Kidney capillary endothelial cell (primary cell): ENCODE measurements around the gene NHS.
"Not testable (repeated sequence)": the region's sequence is repeated elsewhere in the genome, so short reads cannot be mapped to it uniquely, and the experiment has no call there.

Source experiments
- DNase-seq: peaks from one replicate; pipeline ENCODE4 v3.0.0-alpha.2; 2018; ENCODE audit warnings: low spot score

Gene NHS

DNA sequence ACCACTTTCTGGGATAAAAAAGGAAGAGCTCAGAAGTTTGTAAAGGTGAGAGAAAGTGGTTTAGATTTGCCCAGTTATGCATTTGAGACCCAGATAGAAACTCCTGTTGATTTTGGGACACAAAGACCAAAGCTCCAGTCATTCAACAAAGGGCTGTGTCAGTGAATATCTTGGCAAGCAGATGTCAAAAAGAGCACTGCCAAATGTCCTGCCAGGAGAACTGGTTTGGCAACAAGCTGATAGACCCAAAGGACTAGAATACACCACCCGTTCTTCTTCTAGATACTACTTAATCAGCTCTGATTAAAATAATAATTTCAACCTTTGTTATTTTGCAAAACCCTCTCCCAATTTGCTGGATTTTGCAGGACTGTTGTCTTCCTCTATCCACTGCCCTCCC, 121.4 kb downstream of the NHS start:
- DNase-seq, result no peak

- DNase-seq, result no peak
Observed at GRCh38 chrX:17497193-17497592, 122.2 kb downstream of the NHS start.

DNA sequence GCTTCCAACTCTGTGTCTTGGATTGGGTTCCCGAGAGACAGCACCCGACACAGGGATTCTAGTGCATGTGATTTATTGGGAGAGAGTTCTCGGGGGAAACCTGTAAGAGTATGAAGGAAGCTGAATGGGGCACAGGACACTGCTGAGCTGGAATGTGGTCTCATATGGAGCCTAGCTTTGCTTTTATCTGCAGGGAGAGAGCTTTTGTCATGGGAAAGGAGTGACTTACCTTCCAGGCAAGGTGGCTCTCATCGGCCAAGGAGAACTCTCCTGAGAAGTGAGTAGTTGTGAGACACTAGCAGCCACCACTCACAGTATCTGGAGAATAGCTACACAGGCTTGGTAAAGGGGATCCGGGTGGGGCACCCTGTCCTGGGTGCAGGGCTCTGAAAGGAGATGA, 124.5 kb downstream of the NHS start:
- no peak for DNase-seq

DNA sequence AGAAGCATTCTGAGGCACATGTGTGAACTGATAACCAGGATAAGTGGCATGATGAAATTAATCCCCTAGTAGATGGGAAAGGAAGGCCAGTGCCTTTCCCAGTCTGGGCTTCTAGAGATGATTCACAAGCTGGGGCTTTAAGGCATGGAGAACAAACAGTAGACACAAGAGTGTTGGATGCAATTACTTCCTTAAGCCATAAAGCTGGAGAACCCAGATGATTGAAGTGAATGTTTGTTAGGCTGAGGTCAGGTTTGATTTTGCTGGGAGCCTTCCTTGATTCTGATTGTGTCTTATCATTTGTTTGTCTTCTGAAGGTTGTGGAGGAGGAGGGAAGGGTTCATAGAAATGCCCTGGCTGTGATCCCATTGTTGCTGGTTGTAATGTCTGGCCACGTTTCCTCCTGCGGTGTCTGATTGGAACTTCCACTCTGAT, 125.2 kb downstream of the NHS start:
- no peak for DNase-seq

DNA sequence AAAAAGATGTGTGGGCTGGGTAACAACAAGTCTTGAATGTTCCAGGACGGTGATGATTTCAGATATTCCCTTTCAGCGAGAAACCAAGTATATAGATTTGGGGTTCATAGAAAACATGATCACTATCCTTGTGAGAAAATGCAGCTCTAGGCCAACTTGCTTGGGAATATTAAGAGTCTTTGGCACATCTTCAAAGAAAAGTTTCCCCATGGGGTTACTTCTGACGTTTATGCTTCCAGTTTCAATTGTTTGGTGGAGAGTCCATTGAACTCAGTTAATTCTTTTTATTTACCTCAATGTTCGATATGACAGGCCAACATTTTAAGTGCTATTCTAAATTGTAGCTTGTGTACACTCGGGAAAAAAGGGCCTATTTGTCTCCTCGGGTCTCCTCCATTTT, 126.7 kb downstream of the NHS start:
- DNase-seq, result no peak

- not testable (repeated sequence) for DNase-seq
Observed at GRCh38 chrX:17506352-17506751, 131.4 kb downstream of the NHS start.

DNA sequence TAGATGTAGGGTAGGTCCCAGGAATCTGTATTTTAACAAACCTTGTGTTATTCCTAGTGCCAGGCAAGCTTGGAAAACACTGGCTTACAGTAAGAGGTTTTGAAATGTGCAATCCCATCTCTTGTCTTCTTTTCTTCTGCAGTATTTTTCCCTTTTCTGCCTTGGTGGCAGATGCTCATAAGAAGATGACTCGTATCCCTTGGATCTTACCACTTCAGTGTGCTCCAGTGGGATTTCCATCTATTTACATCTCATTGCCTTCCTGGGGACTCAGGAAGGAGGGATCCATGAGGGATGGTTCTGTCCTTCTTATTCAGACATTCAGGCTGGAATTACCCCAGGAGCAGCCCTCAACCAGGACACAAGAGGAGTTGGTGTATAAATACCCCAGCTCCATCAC, 136.6 kb downstream of the NHS start:
- no peak for DNase-seq

DNA sequence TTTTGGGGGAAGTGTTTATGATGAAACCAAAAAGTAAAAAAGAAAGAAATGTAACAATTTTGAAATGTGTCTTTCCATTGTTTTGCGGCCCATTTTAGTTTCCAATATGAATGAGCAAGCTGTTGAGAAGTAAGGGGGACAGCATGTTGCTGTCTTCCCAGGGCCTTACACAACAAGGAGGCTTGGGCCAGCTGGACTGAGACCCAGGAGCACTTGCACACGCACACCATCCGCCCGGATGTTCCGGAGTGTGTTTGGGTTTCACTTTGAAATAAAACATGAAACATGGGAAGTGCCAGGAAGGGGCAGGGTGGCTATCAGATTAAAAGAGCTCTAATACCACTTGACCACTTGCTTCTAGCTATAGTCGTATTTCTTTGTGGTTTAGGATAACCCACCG, 144.4 kb downstream of the NHS start:
- DNase-seq, result no peak

DNA sequence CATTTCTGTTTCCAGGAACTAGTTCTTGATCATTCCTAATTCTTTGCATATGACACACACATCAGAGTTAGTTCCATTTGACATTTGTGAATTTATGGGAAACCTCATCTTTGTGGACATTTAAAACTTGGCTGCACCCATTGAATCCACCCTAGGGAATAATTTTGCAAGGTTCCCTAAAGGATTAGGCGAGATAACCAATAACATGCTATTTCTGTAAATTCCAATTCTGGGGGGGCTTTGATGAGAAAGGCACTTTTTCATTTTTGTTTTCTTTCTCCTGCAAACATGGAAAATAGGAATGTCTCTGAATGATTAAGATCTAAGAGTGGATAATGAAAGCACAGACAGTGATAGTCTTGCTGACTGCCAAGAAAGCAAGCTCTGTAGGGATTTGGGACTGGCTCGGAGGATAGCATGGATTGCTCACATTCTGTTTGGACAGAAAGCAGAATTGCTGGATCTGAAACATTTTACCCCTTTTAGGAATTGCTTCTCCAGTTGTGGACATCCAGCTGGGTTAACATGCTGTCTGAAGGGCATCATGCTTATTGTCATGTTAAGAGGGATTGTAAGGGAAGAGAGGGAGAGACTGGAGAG, 145.1 kb downstream of the NHS start:
- DNase-seq, result no peak

DNA sequence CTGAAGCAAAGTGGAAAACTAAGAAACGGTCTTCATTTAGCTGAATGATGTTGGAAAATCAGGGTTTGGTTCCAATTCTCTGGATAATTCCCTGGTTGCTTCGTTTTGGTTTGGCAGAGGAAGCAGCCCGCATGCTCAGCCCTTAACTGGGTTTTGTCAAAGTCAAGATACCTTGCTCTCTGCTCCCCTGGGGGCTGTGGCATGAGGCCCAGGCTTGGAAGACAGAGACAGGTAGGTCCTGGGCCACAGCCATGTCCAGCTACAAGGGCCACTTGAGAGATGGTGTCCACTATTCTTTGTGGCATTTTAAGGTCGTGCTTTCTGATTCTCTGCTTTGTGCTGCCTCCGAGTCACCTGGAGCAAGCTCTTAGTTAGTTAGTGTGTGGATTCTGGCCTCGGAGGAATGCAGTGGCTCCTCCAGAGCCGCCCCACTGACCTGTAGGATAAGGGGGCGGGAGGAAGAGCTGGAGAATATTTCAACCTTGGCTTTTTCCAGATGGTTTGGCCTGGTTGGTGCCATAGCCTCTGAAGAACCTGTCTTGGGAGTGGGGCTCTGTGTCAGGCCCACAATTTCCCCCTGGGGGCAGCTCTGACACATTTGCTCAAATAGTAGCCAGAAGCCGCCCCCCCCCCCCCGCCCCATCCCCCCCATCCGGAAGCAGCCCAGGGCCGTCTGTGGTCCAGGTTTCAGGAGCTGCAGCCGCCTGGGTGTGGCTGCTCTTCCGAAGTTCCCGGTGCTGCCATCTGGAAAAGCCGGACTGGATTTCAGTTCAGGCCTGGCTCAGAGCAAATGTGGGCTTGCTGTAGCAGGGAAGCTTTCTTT, 147.1 kb downstream of the NHS start:
- DNase-seq, result no peak

DNA sequence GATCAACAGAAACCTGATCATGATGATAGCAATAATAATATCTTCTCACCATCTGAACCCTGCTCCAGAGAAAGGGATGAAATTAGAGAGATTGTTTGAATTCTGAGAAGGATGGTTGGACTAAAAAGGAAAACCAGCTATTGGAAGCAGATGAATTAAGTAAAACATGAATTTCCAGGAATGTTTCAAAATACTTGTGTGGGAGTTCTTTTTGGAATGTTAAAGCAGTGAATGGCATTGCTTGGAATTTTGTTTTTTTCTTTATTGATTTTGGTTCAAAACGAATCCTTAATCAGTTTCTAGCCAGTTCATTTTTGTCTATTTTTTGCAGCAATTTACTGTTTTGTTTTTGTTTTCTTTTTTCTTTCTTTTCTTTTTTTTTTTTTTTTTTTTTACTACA, 150.3 kb downstream of the NHS start:
- no peak for DNase-seq

DNA sequence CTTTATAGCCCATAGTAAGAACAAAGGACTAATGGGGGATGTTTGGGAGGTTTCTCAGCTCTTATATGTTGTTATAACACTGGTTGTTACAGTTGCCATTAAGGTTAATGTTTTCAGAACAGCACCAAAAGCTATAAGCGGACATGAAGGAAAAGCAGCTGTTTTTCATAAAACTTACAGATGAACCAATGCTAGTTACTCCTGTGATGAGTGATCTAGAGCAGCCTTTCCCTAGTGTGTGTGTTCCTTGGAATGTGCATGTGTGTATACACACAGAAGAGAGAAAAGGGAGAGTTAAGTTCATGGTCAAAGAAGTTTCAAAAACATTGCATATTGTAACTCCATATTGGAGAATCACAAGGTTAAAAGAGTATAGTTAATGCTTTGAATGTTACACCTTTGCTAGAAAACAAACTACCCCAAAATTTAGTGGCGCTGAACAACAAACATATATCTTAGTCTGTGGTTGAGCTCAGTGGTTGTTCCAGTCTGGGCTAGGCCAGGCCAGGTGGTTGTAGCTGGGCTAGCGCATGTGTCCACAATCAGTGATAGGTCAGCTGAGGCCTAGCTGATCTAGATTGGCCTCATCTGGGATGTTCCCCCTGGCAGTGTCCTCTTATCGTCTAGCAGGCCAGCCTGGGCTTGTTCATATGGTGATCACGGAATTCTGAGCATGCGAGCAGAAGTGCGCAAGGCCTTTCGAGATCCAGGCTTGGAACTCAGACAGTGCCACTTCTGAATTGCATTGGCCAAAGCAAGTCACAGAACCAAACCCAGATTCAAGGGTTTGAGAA, 151.0 kb downstream of the NHS start:
- no peak for DNase-seq

- DNase-seq, result no peak
Observed at GRCh38 chrX:17527135-17527701, 152.2 kb downstream of the NHS start.

DNA sequence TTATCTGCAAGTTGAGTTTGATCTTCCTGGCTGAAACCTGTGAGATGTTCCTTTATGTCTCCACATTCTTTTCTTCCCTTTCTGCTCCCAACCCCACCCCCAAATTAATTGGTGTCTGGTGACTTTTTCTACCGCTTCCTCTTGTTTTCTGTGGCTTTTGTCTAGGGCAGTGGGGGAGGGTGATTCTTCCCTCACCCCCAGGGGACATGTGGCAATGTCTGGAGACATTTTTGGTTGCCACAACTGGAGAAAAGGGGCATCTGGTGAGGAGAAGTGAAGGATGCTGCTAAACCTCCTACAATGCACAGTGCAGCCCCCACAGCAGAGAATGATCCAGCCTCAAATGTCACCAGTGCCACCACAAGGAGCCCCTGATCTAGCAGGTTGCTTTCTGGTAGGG, 152.9 kb downstream of the NHS start:
- DNase-seq, result no peak

- no peak for DNase-seq
Observed at GRCh38 chrX:17529151-17529745, 154.2 kb downstream of the NHS start.

- no peak for DNase-seq
Observed at GRCh38 chrX:17531500-17531899, 156.5 kb downstream of the NHS start.

DNA sequence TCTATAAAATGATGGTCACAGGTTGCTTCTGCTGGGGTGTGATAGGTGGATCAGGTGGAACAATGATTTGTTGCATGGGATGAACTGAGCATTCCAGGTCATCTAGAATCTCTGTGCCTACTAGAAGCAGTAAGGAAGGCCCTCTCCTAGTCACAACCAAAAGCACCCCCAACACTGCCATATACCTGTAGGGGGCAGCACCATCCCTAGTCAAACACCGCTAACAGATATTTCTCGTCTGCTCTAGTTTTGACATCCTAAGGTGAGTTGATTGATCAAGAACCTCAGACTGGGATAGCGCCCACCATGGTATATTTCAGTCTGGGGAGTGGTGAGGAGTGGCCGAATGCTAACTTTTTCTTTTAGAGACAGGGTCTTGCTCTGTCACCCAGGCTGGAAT, 160.2 kb downstream of the NHS start:
- peak; percentile 24 for DNase-seq

GRCh38 chrX:17537723-17538243, 162.8 kb downstream of the NHS start:
- DNase-seq, result peak; percentile 3

DNA sequence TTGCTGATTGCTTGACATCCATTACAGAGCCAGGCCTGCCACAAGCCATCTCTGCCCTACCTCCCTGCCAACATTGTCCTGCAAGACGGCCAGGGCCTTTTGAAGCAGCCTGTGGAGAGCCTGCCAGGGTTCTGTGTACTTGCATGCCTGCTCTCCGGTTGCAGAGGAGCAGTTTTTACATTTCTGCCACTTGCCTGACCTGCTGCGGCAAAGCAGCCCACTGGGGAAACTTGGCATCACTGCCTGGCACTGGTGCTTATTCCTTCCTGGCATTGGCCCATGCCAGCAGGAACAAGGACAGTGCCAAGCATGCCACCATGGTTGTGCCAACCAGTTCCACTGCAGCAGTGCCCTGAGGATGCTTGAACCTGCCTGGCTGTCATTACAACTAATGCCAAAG, 167.1 kb downstream of the NHS start:
- DNase-seq, result no peak

DNA sequence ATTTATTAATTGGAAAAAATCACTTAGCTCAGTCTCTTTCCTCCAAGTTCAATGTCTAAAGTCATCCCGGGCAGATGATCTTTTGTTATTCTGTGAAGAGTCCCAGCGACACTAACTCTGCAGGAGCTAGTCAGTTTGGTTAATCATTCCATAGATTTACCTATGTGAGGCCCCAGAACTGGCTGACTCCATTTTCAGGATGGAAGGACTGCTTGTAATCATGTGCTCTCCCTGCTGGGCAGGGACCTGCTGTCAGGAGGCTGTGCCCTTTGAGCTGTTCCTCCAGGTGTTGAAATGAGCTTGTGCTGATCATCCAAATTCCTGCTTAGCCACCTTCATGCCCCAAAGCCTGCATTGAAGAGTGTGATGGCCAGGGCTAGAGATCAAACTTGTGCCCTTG, 169.8 kb downstream of the NHS start:
- no peak for DNase-seq

DNA sequence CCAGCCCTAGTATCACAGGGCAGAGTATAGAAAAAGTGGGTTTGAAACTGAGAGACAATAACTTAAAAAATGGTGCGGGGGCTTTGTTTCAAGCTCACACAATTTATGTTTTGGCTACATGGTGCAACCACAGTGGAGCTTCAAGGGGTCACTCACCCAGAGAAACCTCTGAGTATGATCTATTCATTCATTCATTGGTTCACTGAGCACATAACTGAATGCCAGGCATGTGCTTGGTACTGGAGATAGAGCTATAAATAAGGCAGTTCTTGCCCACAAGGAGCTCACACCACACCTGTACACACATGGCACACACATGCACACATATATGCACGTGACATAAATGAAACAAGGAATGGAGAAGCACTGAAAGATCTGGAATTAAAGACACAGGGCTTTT, 171.4 kb downstream of the NHS start:
- no peak for DNase-seq

- peak; percentile 27 for DNase-seq
Observed at GRCh38 chrX:17547658-17548057, 172.7 kb downstream of the NHS start.
